ENCODE data around the gene LIPA.

LIPA gene

DNA sequence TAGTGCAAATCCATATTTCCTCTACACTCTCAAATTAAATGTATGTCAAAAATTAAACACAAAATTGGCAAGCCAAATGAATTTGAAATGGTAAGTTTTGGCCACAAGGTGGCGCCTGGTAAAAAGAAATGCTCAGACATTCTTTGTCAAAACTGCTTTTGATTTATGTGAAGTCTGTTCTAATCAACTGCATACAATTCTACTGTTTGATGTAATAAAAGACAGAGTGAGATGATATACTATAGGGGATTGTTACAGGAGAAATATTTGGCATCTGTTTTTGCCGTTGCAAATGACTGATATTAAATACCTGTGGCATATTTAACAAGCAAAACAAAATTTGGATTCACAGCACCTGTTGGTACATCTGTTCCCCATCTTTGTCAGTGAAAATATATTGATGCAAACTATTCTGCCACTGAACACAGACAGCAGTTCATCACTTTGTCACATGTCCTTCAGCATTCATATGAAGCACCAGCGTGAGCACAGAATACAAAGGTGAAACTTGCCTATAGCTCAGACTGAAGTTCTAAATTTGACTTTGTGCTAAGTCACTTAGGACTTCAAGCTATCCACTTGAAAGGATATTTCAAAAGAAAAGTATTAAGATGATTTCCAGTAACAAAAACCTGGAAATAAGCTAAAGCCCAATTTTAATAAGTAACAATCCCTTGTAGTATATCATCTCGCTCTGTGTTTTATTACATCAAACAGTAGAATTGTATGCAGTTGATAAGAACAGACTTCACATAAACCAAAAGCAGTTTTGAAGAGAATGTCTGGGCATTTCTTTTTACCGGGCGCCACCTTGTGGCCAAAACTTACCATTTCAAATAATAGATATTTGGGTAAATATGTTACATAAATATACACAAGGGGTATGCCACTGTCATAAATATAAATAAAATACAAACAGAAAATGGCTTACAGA, 34.3 kb downstream of the LIPA start:
- Histone ChIP-seq H3K27ac (no peak overlapping the region), H3K27me3 (peaks cover under 1% of the 10 kb centered on the region), H3K36me3 (no peaks in the 10 kb centered on the region), H3K4me1 (ENCODE audit: control insufficient read depth in 1 of 2, insufficient read depth in 1 of 2, low read depth in 1 of 2, low read length in 1 of 2) (peaks cover 0 to 6% of the 10 kb centered on the region in 2 experiments), H3K9me3 (no peaks in the 10 kb centered on the region), H3K4me3 (ENCODE audit: low read depth in 1 of 2, low read length in 1 of 2) (no peak overlapping the region)
- TF ChIP-seq, protein P1, sequence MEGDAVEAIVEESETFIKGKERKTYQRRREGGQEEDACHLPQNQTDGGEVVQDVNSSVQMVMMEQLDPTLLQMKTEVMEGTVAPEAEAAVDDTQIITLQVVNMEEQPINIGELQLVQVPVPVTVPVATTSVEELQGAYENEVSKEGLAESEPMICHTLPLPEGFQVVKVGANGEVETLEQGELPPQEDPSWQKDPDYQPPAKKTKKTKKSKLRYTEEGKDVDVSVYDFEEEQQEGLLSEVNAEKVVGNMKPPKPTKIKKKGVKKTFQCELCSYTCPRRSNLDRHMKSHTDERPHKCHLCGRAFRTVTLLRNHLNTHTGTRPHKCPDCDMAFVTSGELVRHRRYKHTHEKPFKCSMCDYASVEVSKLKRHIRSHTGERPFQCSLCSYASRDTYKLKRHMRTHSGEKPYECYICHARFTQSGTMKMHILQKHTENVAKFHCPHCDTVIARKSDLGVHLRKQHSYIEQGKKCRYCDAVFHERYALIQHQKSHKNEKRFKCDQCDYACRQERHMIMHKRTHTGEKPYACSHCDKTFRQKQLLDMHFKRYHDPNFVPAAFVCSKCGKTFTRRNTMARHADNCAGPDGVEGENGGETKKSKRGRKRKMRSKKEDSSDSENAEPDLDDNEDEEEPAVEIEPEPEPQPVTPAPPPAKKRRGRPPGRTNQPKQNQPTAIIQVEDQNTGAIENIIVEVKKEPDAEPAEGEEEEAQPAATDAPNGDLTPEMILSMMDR (IDR thresholded peaks at IDR 0.05) = peak; percentile 69

- no peaks in the 10 kb centered on the region for H3K9me3 ChIP-seq
- H3K27me3 ChIP-seq = peaks cover 12% of the 10 kb centered on the region
- H3K4me3 ChIP-seq (ENCODE audit: low read depth in 1 of 2, low read length in 1 of 2) = no peak overlapping the region
- TF ChIP-seq, protein P1 (IDR thresholded peaks at IDR 0.05) = no peak
- no peak overlapping the region for H3K27ac ChIP-seq
- peaks cover 0 to 6% of the 10 kb centered on the region in 2 experiments for H3K4me1 ChIP-seq (ENCODE audit: control insufficient read depth in 1 of 2, insufficient read depth in 1 of 2, low read depth in 1 of 2, low read length in 1 of 2)
- no peaks in the 10 kb centered on the region for H3K36me3 ChIP-seq
Measured at GRCh38 chr10:89216056-89216455, 35.5 kb downstream of the LIPA start.

GRCh38 chr10:89215511-89215910, 36.1 kb downstream of the LIPA start:
- no peak overlapping the region for H3K27ac ChIP-seq
- H3K4me3 ChIP-seq (ENCODE audit: low read depth in 1 of 2, low read length in 1 of 2) = no peak overlapping the region
- TF ChIP-seq, protein P1 (IDR thresholded peaks at IDR 0.05) = no peak
- no peaks in the 10 kb centered on the region for H3K9me3 ChIP-seq
- peaks cover 0 to 6% of the 10 kb centered on the region in 2 experiments for H3K4me1 ChIP-seq (ENCODE audit: control insufficient read depth in 1 of 2, insufficient read depth in 1 of 2, low read depth in 1 of 2, low read length in 1 of 2)
- H3K27me3 ChIP-seq = peaks cover 17% of the 10 kb centered on the region
- H3K36me3 ChIP-seq = no peaks in the 10 kb centered on the region

DNA sequence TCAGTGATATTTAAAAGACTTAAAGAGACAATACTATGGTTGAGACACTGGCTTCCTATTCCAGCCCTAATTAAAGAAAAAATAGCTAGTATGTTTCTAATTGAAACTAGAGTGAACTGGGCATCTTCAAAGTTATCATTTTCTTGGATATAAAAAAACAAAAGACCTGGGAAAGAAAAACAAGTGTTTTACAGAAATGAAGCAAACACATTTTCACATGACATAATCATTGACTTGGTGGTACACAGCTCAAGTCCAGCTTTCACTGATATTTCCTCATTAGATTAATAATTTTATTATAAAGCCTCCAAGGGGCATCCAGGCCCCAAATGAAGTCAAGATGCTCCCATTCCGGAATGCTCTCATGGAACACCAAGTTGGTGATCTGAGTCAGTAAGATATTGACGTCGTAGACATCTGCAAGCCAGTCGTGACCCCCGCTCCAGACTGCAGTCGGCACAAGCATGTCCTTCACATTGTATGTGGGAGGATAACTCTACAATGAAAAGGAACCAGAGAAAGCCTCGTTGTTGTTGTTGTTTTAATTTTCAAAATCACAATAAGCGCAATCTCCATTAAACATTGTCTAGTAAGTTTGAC, 36.9 kb downstream of the LIPA start:
- TF ChIP-seq, protein P1 (IDR thresholded peaks at IDR 0.05) = no peak

DNA sequence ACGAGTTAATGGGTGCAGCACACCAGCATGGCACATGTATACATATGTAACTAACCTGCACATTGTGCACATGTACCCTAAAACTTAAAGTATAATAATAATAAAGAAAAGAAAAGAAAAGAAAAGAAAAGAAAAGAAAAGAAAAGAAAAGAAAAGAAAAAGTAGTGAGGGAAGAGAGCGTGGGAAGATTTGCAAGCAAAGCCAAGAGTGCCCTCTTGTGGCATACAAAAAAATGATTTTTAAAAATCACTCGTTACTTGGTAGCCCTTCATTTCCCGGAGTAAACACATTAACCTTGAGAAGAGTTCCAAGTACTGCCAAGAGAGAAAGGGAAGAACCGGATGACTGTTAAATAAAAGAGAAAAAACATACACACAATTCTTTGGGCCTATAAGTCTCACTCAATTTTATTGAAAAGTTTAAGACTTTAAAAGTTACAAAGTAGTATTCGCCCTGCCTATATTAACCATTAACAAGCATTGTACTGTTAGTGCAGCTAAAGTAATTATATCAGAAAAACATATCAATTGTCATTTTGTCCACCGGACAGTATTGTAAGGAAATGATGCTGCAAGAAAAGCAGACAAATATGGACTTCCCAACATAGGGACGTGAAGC, 38.3 kb downstream of the LIPA start:
- H3K36me3 ChIP-seq = no peaks in the 10 kb centered on the region
- TF ChIP-seq, protein P1 (IDR thresholded peaks at IDR 0.05) = peak; percentile 31
- peaks cover 3 to 9% of the 10 kb centered on the region in 2 experiments for H3K4me1 ChIP-seq (ENCODE audit: control insufficient read depth in 1 of 2, insufficient read depth in 1 of 2, low read depth in 1 of 2, low read length in 1 of 2)
- H3K27me3 ChIP-seq = peaks cover 39% of the 10 kb centered on the region
- H3K4me3 ChIP-seq (ENCODE audit: low read depth in 1 of 2, low read length in 1 of 2) = no peak overlapping the region
- H3K9me3 ChIP-seq = no peaks in the 10 kb centered on the region
- H3K27ac ChIP-seq = no peak overlapping the region

More for the DNA sequence above, 36.9 kb downstream of the LIPA start:
- Histone ChIP-seq H3K4me1 (ENCODE audit: control insufficient read depth in 1 of 2, insufficient read depth in 1 of 2, low read depth in 1 of 2, low read length in 1 of 2) (peaks cover 0 to 6% of the 10 kb centered on the region in 2 experiments), H3K36me3 (no peaks in the 10 kb centered on the region), H3K27ac (no peak overlapping the region), H3K4me3 (ENCODE audit: low read depth in 1 of 2, low read length in 1 of 2) (no peak overlapping the region), H3K9me3 (no peaks in the 10 kb centered on the region), H3K27me3 (peaks cover 25% of the 10 kb centered on the region)
